HL-60 (cell line): ENCODE measurements around the gene PRKAR2B.

Source experiments
- DNase-seq, 2 experiments: peaks; one replicate each; pipeline ENCODE4 v3.0.0-alpha.2; 2010 to 2020; ENCODE audit warnings: low read depth in 1 of 2, low spot score in 1 of 2
- H3K27ac ChIP-seq: fragments of 250-450 bp; sonication (Bioruptor Pico); replicated peaks from 2 replicates; pipeline ENCODE4 v1.5.1; 2020; ENCODE audit warnings: mild to moderate bottlenecking, moderate library complexity
- H3K27me3 ChIP-seq: fragments of 250-450 bp; sonication (Bioruptor Pico); 2 replicates; pipeline ENCODE4 v1.5.1; 2021; ENCODE audit warnings: mild to moderate bottlenecking, moderate library complexity; ENCODE audit not compliant: insufficient read depth, poor library complexity, severe bottlenecking
- H3K4me3 ChIP-seq: replicated peaks from 2 replicates; pipeline ENCODE4 v1.5.1; 2011; ENCODE audit warnings: mild to moderate bottlenecking, control low read depth, low read length; ENCODE audit not compliant: insufficient read depth
- CTCF ChIP-seq: IDR thresholded peaks from one replicate; pipeline ENCODE4 v1.5.1; 2011; ENCODE audit warnings: low read length, control low read depth, inconsistent platforms; ENCODE audit not compliant: insufficient read depth
- GABPA ChIP-seq: IDR thresholded peaks from 2 replicates; pipeline ENCODE4 v1.6.1; 2012; ENCODE audit warnings: low read depth
- POLR2AphosphoS5 ChIP-seq: IDR thresholded peaks from 2 replicates; pipeline ENCODE4 v1.6.1; 2012; ENCODE audit warnings: low read depth
- REST ChIP-seq: IDR thresholded peaks from 2 replicates; pipeline ENCODE4 v1.6.1; 2012; ENCODE audit warnings: low read depth; ENCODE audit not compliant: insufficient replicate concordance
- SPI1 ChIP-seq: IDR thresholded peaks from 2 replicates; pipeline ENCODE4 v1.6.1; 2012; ENCODE audit warnings: low read depth, mild to moderate bottlenecking, borderline replicate concordance

The PRKAR2B gene

GRCh38 chr7:107034553-107034952 lies 10.0 kb upstream of the PRKAR2B start:
- Histone ChIP-seq H3K4me3 (no peak overlapping the region), H3K27ac (no peak overlapping the region)
- TF ChIP-seq SPI1 (no peak), REST (no peak), GABPA (no peak), POLR2AphosphoS5 (no peak), CTCF (no peak)

GRCh38 chr7:107035446-107035845 lies 9.1 kb upstream of the PRKAR2B start:
- Histone ChIP-seq H3K27ac (no peak overlapping the region), H3K27me3 (no peaks in the 10 kb centered on the region), H3K4me3 (no peak overlapping the region)
- no peak for DNase-seq
- TF ChIP-seq POLR2AphosphoS5 = no peak
- TF ChIP-seq SPI1 = no peak
- no peak for TF ChIP-seq CTCF
- TF ChIP-seq REST = no peak
- no peak for TF ChIP-seq GABPA

More at GRCh38 chr7:107034553-107034952, 10.0 kb upstream of the PRKAR2B start:
- DNase-seq = no peak
- no peaks in the 10 kb centered on the region for H3K27me3 ChIP-seq

GRCh38 chr7:107036535-107036934 lies 8.0 kb upstream of the PRKAR2B start:
- H3K4me3 ChIP-seq = no peak overlapping the region
- TF ChIP-seq POLR2AphosphoS5 (no peak), SPI1 (no peak), CTCF (no peak), GABPA (no peak), REST (no peak)
- H3K27me3 ChIP-seq = no peaks in the 10 kb centered on the region
- H3K27ac ChIP-seq = no peak overlapping the region
- DNase-seq = no peak
